CD4-positive, alpha-beta memory T cell (primary cell): ENCODE measurements around the gene RASGRP4. TPM values are rescaled to one million over a fixed set of nuclear protein-coding genes. Genes with fewer than 3 reads are reported as not detected.

Experiments used
- CTCF ChIA-PET: fragments of 350-600 bp; sonication (Branson Sonifier 250); formaldehyde crosslinking; loops from one replicate; lab custom pipeline; 2021; ENCODE audit warnings: inconsistent platforms; ENCODE audit not compliant: partially characterized antibody; lab: Charles Lee
- POLR2A ChIA-PET: fragments of 350-600 bp; sonication (Branson Sonifier 250); formaldehyde crosslinking; loops from one replicate; lab custom pipeline; 2021; ENCODE audit not compliant: partially characterized antibody; lab: Charles Lee
- DNase-seq, 5 donors: peaks; one replicate each; pipeline versions ENCODE4 v3.0.0 to v3.0.0-alpha.2; 2020 to 2022; ENCODE audit warnings: mixed read lengths in 1 of 5
- H3K27ac ChIP-seq: one replicate; pipeline ENCODE4 v1.7.0; 2013; ENCODE audit warnings: low read depth, low read length
- H3K27me3 ChIP-seq: 2 replicates; pipeline ENCODE4 v1.7.0; 2013; ENCODE audit warnings: mild to moderate bottlenecking, low read length, moderate library complexity; ENCODE audit not compliant: insufficient read depth
- H3K36me3 ChIP-seq: 2 replicates; pipeline ENCODE4 v1.7.0; 2013; ENCODE audit warnings: mild to moderate bottlenecking, low read length, moderate library complexity; ENCODE audit not compliant: insufficient read depth
- H3K4me1 ChIP-seq: 2 replicates; pipeline ENCODE4 v1.7.0; 2013; ENCODE audit warnings: mild to moderate bottlenecking, low read length, moderate library complexity; ENCODE audit not compliant: insufficient read depth
- H3K4me3 ChIP-seq, 2 donors: one replicate each; pipeline ENCODE4 v1.7.0; 2013; ENCODE audit warnings: low read length in 2 of 2, mild to moderate bottlenecking in 1 of 2
- H3K9me3 ChIP-seq, 2 donors: one replicate each; pipeline ENCODE4 v1.7.0; 2013; ENCODE audit warnings: low read length in 2 of 2, control low read depth in 1 of 2; ENCODE audit not compliant: control insufficient read depth in 1 of 2
- H3K27ac Mint-ChIP-seq, 7 donors: one replicate each; pipeline ENCODE4 v1.8.0; 2020 to 2021; ENCODE audit warnings: mixed read lengths in 7 of 7, mild to moderate bottlenecking in 6 of 7, inconsistent platforms in 3 of 7, moderate library complexity in 3 of 7
- H3K27me3 Mint-ChIP-seq, 2 donors: one replicate each; pipeline ENCODE4 v1.8.0; 2020 to 2021; ENCODE audit warnings: mixed read lengths in 2 of 2
- H3K36me3 Mint-ChIP-seq, 2 donors: one replicate each; pipeline ENCODE4 v1.8.0; 2020 to 2021; ENCODE audit warnings: mixed read lengths in 2 of 2, inconsistent platforms in 1 of 2, mild to moderate bottlenecking in 1 of 2
- H3K4me1 Mint-ChIP-seq, 4 donors: one replicate each; pipeline ENCODE4 v1.8.0; 2020 to 2021; ENCODE audit warnings: mixed read lengths in 4 of 4, mild to moderate bottlenecking in 1 of 4
- H3K4me3 Mint-ChIP-seq, 8 donors: one replicate each; pipeline ENCODE4 v1.8.0; 2020 to 2021; ENCODE audit warnings: mixed read lengths in 8 of 8, mild to moderate bottlenecking in 7 of 8, moderate library complexity in 6 of 8, inconsistent platforms in 3 of 8
- H3K9me3 Mint-ChIP-seq, 8 donors: one replicate each; pipeline ENCODE4 v1.8.0; 2020 to 2021; ENCODE audit warnings: mixed read lengths in 8 of 8, mild to moderate bottlenecking in 5 of 8, inconsistent platforms in 3 of 8, moderate library complexity in 1 of 8
- intact Hi-C: fragments of 100-400 bp; cut with micrococcal nuclease; formaldehyde crosslinking; loops from one replicate; pipeline ENCODE4 v1.15.1; 2023
- polyA plus RNA-seq, 2 donors: library from polyadenylated mRNA; unstranded; fragments of 300-500 nt; fragmentation: Illumina TruSeq; gene quantifications; one replicate each; pipeline ENCODE4 v1.2.3, GENCODE V29; 2021
- total RNA-seq, 2 experiments: library from RNA; stranded (reverse); gene quantifications; one replicate each; pipeline ENCODE4 v1.2.3, GENCODE V29; 2021

The RASGRP4 gene
- total and polyA plus RNA-seq, 4 experiments from 2014 or later: 0.06 to 0.33 (median 0.31) TPM; not detected in 1

- peaks cover 0 to 7% of the 10 kb centered on the region in 2 donors for H3K36me3 Mint-ChIP-seq
- H3K27ac Mint-ChIP-seq: peak overlapping the region in 4 of 7 donors; percentile 13 to 73 (median 58)
- no peaks in the 10 kb centered on the region for H3K9me3 Mint-ChIP-seq
- CTCF ChIA-PET: interaction anchor here (1.5 kb wide), 1 partner anchor 530 kb away, joined by 8 read pairs; the partner anchor contains the start of genes MRPS12 and SARS2
- no peaks in the 10 kb centered on the region for H3K27me3 Mint-ChIP-seq
- Histone ChIP-seq H3K9me3 (no peaks in the 10 kb centered on the region), H3K36me3 (no peaks in the 10 kb centered on the region), H3K27ac (no peak overlapping the region), H3K4me1 (peaks cover 26% of the 10 kb centered on the region), H3K4me3 (no peak overlapping the region), H3K27me3 (no peaks in the 10 kb centered on the region)
- intact Hi-C loops: loop anchor here (5.0 kb wide), 1 partner anchor 332 kb away; no protein-coding TSS in a partner anchor
- H3K4me3 Mint-ChIP-seq: peak overlapping the region in 1 of 8 donors; percentile 1
- POLR2A ChIA-PET: interaction anchor here (0.6 to 1.3 kb wide), 2 partner anchors 13 to 369 kb away, joined by 3 to 5 read pairs; partner anchors contain the start of gene GGN
- no peak for DNase-seq
- peaks cover 8 to 30% (median 21%) of the 10 kb centered on the region in 4 donors for H3K4me1 Mint-ChIP-seq
These were observed 25.7 kb downstream of the RASGRP4 start for GRCh38 chr19:38400361-38400760.

GRCh38 chr19:38399537-38399936, 26.5 kb downstream of the RASGRP4 start:
- intact Hi-C loops: no loop called here
- Mint-ChIP-seq H3K9me3 (no peaks in the 10 kb centered on the region), H3K4me3 (no peak overlapping the region), H3K27me3 (no peaks in the 10 kb centered on the region), H3K27ac (peak overlapping the region in 1 of 7 donors; percentile 58), H3K36me3 (peaks cover 0 to 4% of the 10 kb centered on the region in 2 donors), H3K4me1 (peaks cover 13 to 36% (median 22%) of the 10 kb centered on the region in 4 donors)
- no peaks in the 10 kb centered on the region for H3K9me3 ChIP-seq
- CTCF ChIA-PET: interaction anchor here (1.5 kb wide), 1 partner anchor 531 kb away, joined by 8 read pairs; the partner anchor contains the start of genes MRPS12 and SARS2
- H3K4me3 ChIP-seq: no peak overlapping the region
- POLR2A ChIA-PET: interaction anchor here (0.6 to 1.3 kb wide), 2 partner anchors 12 to 370 kb away, joined by 3 to 5 read pairs; partner anchors contain the start of gene GGN
- H3K27me3 ChIP-seq: no peaks in the 10 kb centered on the region
- no peaks in the 10 kb centered on the region for H3K36me3 ChIP-seq
- no peak overlapping the region for H3K27ac ChIP-seq
- DNase-seq: no peak
- H3K4me1 ChIP-seq: peaks cover 27% of the 10 kb centered on the region

DNA sequence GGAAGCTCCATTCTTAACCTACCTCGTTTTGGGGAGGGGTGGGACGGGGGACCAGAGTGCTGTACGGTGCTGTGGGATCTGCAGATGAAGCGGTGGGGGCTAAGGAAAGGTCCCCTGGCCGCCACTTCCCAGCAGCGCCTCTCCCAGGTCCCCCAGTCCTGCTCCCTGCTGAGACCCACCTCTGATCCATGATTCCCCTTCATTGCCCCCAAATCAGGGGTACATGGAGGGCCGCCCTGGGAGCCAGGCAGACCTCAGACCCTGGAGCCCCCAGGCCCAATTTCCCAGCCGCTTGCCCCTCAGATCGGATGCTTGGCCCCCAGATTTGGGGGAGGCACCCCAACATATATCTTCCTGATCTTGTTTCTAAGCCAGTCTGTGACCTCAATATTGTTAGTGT, 26.9 kb downstream of the RASGRP4 start:
- no peak overlapping the region for H3K4me3 Mint-ChIP-seq
- H3K27ac Mint-ChIP-seq: no peak overlapping the region
- Histone ChIP-seq H3K36me3 (no peaks in the 10 kb centered on the region), H3K4me3 (no peak overlapping the region), H3K27ac (no peak overlapping the region), H3K9me3 (no peaks in the 10 kb centered on the region), H3K27me3 (no peaks in the 10 kb centered on the region), H3K4me1 (peaks cover 27% of the 10 kb centered on the region)
- CTCF ChIA-PET: no interaction called here
- H3K4me1 Mint-ChIP-seq: peaks cover 12 to 37% (median 22%) of the 10 kb centered on the region in 4 donors
- DNase-seq: no peak
- no peaks in the 10 kb centered on the region for H3K9me3 Mint-ChIP-seq
- peaks cover 0 to 4% of the 10 kb centered on the region in 2 donors for H3K36me3 Mint-ChIP-seq
- no peaks in the 10 kb centered on the region for H3K27me3 Mint-ChIP-seq
- POLR2A ChIA-PET: no interaction called here
- intact Hi-C loops: no loop called here

DNA sequence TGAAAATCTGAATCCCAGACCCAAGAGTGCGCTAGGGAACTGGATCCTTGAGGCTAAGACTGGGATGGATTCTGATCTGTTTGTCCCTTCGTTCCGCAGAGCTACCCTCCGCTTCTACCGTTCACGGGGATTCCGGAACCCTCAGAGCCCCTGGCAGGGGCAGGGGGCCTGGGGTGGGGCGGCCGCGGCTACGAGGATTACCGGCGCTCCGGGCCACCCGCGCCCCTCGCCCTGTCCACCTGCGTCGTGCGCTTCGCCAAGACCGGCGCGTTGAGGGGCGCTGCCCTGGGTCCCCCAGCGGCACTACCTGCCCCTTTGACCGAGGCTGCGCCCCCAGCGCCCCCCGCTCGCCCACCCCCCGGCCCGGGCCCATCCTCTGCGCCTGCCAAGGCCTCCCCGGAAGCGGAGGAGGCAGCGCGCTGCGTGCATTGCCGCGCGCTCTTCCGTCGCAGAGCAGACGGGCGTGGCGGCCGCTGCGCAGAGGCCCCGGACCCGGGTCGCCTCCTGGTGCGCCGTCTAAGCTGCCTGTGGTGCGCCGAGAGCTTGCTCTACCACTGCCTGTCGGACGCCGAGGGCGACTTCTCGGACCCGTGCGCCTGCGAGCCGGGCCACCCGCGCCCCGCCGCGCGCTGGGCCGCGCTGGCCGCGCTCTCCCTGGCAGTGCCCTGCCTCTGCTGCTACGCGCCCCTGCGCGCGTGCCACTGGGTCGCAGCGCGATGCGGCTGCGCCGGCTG, 30.5 kb downstream of the RASGRP4 start:
- H3K36me3 Mint-ChIP-seq: no peaks in the 10 kb centered on the region
- H3K27ac Mint-ChIP-seq: peak overlapping the region; percentile 32 to 89 (median 81)
- H3K27me3 Mint-ChIP-seq: no peaks in the 10 kb centered on the region
- peak overlapping the region; percentile 70 to 85 (median 80) for H3K4me3 Mint-ChIP-seq
- peak overlapping the region; percentile 29 to 51 for H3K4me3 ChIP-seq
- DNase-seq: peak in 4 of 5 donors; percentile 48 to 63 (median 58)
- H3K27ac ChIP-seq: peak overlapping the region; percentile 3
- ChIA-PET CTCF (interaction anchor here (1.9 to 2.2 kb wide), 2 partner anchors 8 to 21 kb away, joined by 4 to 14 read pairs; partner anchors contain the start of genes FAM98C and PSMD8), POLR2A (interaction anchor here (1.0 to 3.2 kb wide), 16 partner anchors 8 to 939 kb away, joined by 3 to 39 read pairs (median 5); partner anchors contain the start of genes ACTN4, EIF3K, FAM98C and GGN)
- H3K36me3 ChIP-seq: no peaks in the 10 kb centered on the region
- H3K4me1 Mint-ChIP-seq: peaks cover 7 to 36% (median 21%) of the 10 kb centered on the region in 4 donors
- intact Hi-C loops: no loop called here
- H3K27me3 ChIP-seq: no peaks in the 10 kb centered on the region
- peaks cover 24% of the 10 kb centered on the region for H3K4me1 ChIP-seq
- no peaks in the 10 kb centered on the region for H3K9me3 Mint-ChIP-seq
- no peaks in the 10 kb centered on the region for H3K9me3 ChIP-seq

- peaks cover 24% of the 10 kb centered on the region for H3K4me1 ChIP-seq
- H3K9me3 Mint-ChIP-seq: no peaks in the 10 kb centered on the region
- intact Hi-C loops: no loop called here
- peak; percentile 53 to 78 (median 58) for DNase-seq
- peaks cover 8 to 42% (median 23%) of the 10 kb centered on the region in 4 donors for H3K4me1 Mint-ChIP-seq
- H3K36me3 Mint-ChIP-seq: no peaks in the 10 kb centered on the region
- ChIA-PET CTCF (interaction anchor here (1.9 to 2.2 kb wide), 2 partner anchors 9 to 20 kb away, joined by 4 to 14 read pairs; partner anchors contain the start of genes FAM98C and PSMD8), POLR2A (interaction anchor here (0.6 to 3.2 kb wide), 12 partner anchors 9 to 1013 kb away, joined by 3 to 39 read pairs (median 4); partner anchors contain the start of genes CATSPERG, FAM98C, MRPS12 and PSMD8)
- H3K27ac Mint-ChIP-seq: peak overlapping the region in 6 of 7 donors; percentile 32 to 89 (median 72)
- peak overlapping the region; percentile 29 to 51 for H3K4me3 ChIP-seq
- peak overlapping the region; percentile 73 to 85 (median 80) for H3K4me3 Mint-ChIP-seq
- H3K9me3 ChIP-seq: no peaks in the 10 kb centered on the region
- H3K36me3 ChIP-seq: no peaks in the 10 kb centered on the region
- no peaks in the 10 kb centered on the region for H3K27me3 Mint-ChIP-seq
- no peak overlapping the region for H3K27ac ChIP-seq
- H3K27me3 ChIP-seq: no peaks in the 10 kb centered on the region
These were observed 31.5 kb downstream of the RASGRP4 start for GRCh38 chr19:38394488-38394887.

DNA sequence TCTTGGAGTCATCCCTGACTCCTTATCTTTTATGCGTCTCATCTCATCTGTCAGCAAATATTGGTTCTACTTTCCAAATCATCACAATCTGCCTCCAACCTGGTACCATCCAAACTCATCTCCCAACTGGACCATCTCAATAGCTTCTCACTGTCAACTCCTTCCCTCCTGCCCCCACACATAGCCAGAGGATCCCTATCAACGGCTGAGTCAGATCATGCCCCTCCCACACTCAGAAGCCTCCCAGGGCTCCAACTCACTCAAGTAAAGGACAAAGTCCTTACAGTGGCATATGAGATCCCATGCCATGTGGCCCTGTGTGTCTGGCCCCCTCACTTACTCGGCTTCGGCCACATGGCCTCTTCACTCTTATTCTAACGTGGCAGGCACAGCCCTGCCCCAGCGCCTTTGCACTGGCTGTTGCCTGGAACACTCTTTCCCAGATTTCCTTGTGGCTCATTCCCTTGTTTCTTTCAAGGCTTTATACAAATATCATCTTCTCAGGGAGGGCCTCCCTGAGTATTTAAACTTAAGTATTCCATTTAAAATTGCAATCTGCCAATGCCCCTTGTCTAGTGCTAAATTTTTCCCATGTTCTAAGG, 33.2 kb downstream of the RASGRP4 start:
- H3K4me1 ChIP-seq: peaks cover 39% of the 10 kb centered on the region
- intact Hi-C loops: no loop called here
- H3K27ac Mint-ChIP-seq: peak overlapping the region in 2 of 7 donors; percentile 17 to 43
- H3K4me3 ChIP-seq: no peak overlapping the region
- no peaks in the 10 kb centered on the region for H3K9me3 ChIP-seq
- peaks cover 14 to 52% (median 32%) of the 10 kb centered on the region in 4 donors for H3K4me1 Mint-ChIP-seq
- no peak for DNase-seq
- no peaks in the 10 kb centered on the region for H3K9me3 Mint-ChIP-seq
- ChIA-PET CTCF (interaction anchor here (2.0 kb wide), 1 partner anchor 10 kb away, joined by 5 read pairs; the partner anchor contains the start of gene FAM98C), POLR2A (interaction anchor here (1.0 to 3.2 kb wide), 2 partner anchors 10 to 11 kb away, joined by 3 to 39 read pairs; partner anchors contain the start of gene FAM98C)
- no peaks in the 10 kb centered on the region for H3K27me3 ChIP-seq
- peaks cover 0 to 4% of the 10 kb centered on the region in 2 donors for H3K36me3 Mint-ChIP-seq
- no peaks in the 10 kb centered on the region for H3K36me3 ChIP-seq
- H3K27ac ChIP-seq: no peak overlapping the region
- H3K4me3 Mint-ChIP-seq: peak overlapping the region in 1 of 8 donors; percentile 2
- H3K27me3 Mint-ChIP-seq: peaks cover 0 to 4% of the 10 kb centered on the region in 2 donors
